Fibroblast of peridontal ligament (primary cell): ENCODE measurements around the gene COPB1.
A peak's percentile ranks its signal among the peaks of the same experiment; 100 is the strongest.

ENCODE experiments used
- DNase-seq: peaks from one replicate; pipeline ENCODE4 v3.0.0-alpha.2; 2010; ENCODE audit errors: extremely low read depth

Gene COPB1

GRCh38 chr11:14513800-14514199, 14.2 kb upstream of the COPB1 start:
- no peak for DNase-seq

GRCh38 chr11:14506532-14506931, 6.9 kb upstream of the COPB1 start:
- peak; percentile 66 for DNase-seq

GRCh38 chr11:14503023-14503422, 3.4 kb upstream of the COPB1 start:
- DNase-seq: no peak

- no peak for DNase-seq
Observed at GRCh38 chr11:14502039-14502438, 2.4 kb upstream of the COPB1 start.

- peak; percentile 65 for DNase-seq
Observed at GRCh38 chr11:14500181-14500651, 605 bp upstream of the COPB1 start.

GRCh38 chr11:14499178-14499559, 442 bp downstream of the COPB1 start:
- peak; percentile 24 for DNase-seq

- no peak for DNase-seq
Observed at GRCh38 chr11:14480716-14481115, 18.9 kb downstream of the COPB1 start.

GRCh38 chr11:14471127-14471526, 28.5 kb downstream of the COPB1 start:
- DNase-seq: no peak

- no peak for DNase-seq
Observed at GRCh38 chr11:14463623-14464022, 36.0 kb downstream of the COPB1 start.

- no peak for DNase-seq
Observed at GRCh38 chr11:14460147-14460546, 39.5 kb downstream of the COPB1 start.

- no peak for DNase-seq
Observed at GRCh38 chr11:14458377-14458776, 41.2 kb downstream of the COPB1 start.

- peak; percentile 27 for DNase-seq
Observed at GRCh38 chr11:14455648-14456430, 43.8 kb downstream of the COPB1 start.

GRCh38 chr11:14454861-14455632, 44.6 kb downstream of the COPB1 start:
- peak; percentile 68 for DNase-seq

- DNase-seq: no peak
Observed at GRCh38 chr11:14451825-14452224, 47.8 kb downstream of the COPB1 start.

GRCh38 chr11:14449302-14449714, 50.3 kb downstream of the COPB1 start:
- DNase-seq: peak; percentile 37

- no peak for DNase-seq
Observed at GRCh38 chr11:14448240-14448639, 51.4 kb downstream of the COPB1 start.

- DNase-seq: peak; percentile 56
Observed at GRCh38 chr11:14446701-14447169, 52.9 kb downstream of the COPB1 start.

GRCh38 chr11:14445542-14446530, 53.8 kb downstream of the COPB1 start:
- DNase-seq: peak; percentile 30

GRCh38 chr11:14444441-14445189, 55.0 kb downstream of the COPB1 start:
- DNase-seq: no peak

GRCh38 chr11:14443638-14444037, 56.0 kb downstream of the COPB1 start:
- DNase-seq: peak; percentile 60
